DOHH2 (cell line): Measurements from ENCODE around the gene GIGYF1.

Experiments used
- EZH2phosphoT487 ChIP-seq: fragments of 200-600 bp; sonication (generic); IDR thresholded peaks from 2 replicates; pipeline ENCODE4 v1.6.1; 2017; ENCODE audit warnings: borderline replicate concordance, mild to moderate bottlenecking, antibody characterized with exemption, low read length, moderate library complexity, mixed read lengths
- TF ChIP-seq, protein P1 (sequence below): fragments of 200-600 bp; sonication (generic); IDR thresholded peaks from one replicate; pipeline ENCODE4 v1.5.1; 2014; ENCODE audit warnings: antibody characterized with exemption, mild to moderate bottlenecking, low read depth, low read length; ENCODE audit not compliant: poor library complexity, severe bottlenecking

DNA sequence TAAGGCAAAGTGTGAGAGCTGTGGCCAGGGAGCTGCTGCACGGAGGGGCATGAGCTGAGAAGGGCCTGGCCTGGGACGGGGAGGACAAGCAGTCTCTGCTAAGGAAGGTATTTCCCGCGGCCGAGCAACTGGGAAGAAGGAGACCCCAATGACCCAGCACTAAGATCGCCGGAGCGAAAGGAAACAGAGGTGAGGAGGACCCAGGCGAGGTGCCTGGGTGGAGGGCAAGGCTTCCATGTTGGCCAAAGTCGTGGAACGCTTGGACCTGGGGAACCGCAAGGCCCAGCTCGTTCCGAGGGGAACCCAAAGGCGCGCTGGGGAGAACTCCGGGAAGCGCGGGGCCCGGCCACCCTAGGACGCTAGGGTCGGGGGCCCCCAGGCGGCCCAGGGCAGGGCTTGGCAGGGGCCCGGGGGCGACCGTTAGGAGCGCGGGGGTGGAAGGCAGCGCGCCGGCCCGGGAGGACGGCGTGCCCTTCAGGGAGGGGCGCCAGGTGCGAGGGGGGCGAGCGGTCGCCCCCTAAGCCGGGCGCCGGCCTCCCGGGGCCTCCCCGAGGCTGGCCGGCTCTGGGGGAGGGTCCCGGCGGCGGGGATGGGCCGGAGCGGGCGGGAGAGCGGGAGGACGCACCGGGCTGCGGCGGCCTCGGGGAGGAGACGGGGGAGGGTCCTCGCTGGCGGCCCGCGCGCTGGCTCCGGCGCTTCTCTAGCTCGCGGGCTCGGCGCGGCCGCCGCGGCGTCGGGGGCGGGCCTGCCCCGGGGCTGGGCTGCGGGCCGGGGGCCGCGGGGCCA lies 545 bp downstream of the GIGYF1 start:
- TF ChIP-seq, protein P1, sequence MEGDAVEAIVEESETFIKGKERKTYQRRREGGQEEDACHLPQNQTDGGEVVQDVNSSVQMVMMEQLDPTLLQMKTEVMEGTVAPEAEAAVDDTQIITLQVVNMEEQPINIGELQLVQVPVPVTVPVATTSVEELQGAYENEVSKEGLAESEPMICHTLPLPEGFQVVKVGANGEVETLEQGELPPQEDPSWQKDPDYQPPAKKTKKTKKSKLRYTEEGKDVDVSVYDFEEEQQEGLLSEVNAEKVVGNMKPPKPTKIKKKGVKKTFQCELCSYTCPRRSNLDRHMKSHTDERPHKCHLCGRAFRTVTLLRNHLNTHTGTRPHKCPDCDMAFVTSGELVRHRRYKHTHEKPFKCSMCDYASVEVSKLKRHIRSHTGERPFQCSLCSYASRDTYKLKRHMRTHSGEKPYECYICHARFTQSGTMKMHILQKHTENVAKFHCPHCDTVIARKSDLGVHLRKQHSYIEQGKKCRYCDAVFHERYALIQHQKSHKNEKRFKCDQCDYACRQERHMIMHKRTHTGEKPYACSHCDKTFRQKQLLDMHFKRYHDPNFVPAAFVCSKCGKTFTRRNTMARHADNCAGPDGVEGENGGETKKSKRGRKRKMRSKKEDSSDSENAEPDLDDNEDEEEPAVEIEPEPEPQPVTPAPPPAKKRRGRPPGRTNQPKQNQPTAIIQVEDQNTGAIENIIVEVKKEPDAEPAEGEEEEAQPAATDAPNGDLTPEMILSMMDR: no peak
- no peak for TF ChIP-seq EZH2phosphoT487
